HG02588 (cell line): ENCODE results near the gene CHRM5.
"Not testable (repeated sequence)": the region's sequence is repeated elsewhere in the genome, so short reads cannot be mapped to it uniquely, and the experiment has no call there.

Source experiments
- ATAC-seq: cut with Tn5 transposase; IDR thresholded peaks from one replicate; pipeline ENCODE4 v1.9.1; 2021; ENCODE audit warnings: mild to moderate bottlenecking, moderate library complexity; ENCODE audit not compliant: unreplicated experiment

The CHRM5 gene

DNA sequence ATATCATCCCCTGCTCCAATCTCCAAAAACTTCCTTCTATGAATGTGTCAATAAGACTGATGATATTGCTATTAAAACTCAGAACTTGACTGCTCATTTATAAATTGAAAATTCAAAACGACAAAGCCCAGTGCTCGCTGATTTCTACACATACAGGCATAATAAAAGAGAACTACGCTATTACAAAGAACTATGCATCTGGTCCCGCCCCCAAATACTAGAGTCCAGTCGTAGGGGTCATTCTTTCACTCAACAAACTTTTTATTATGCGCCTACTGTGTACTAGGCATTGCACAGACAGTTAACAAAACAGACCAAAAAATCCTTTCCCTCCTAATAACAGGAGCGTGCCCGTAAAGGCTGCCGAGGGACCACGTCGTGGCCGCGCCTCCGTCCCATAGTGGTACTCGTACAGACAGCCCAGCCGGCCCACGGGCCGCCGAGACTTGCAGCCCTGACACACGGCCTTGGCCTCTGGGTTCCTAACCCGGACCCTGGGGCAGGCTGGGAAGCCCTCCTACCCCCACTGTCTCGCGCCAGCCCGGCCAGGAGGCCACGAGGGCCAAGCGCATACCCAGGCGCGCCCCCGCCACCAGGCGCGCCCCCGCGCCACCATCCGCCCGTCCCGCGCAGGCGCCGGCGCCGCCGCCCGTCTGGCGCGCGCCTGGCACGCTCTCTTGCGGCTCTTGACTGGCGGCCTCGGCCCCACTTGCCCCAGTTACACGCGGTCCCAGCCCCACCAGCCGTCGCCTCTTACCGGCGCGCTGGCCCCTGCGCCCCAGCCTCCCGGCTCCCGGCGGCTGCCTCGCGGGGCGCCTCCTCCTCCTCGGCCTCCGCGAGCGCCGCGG, 70.0 kb downstream of the CHRM5 start:
- ATAC-seq = peak; percentile 73

DNA sequence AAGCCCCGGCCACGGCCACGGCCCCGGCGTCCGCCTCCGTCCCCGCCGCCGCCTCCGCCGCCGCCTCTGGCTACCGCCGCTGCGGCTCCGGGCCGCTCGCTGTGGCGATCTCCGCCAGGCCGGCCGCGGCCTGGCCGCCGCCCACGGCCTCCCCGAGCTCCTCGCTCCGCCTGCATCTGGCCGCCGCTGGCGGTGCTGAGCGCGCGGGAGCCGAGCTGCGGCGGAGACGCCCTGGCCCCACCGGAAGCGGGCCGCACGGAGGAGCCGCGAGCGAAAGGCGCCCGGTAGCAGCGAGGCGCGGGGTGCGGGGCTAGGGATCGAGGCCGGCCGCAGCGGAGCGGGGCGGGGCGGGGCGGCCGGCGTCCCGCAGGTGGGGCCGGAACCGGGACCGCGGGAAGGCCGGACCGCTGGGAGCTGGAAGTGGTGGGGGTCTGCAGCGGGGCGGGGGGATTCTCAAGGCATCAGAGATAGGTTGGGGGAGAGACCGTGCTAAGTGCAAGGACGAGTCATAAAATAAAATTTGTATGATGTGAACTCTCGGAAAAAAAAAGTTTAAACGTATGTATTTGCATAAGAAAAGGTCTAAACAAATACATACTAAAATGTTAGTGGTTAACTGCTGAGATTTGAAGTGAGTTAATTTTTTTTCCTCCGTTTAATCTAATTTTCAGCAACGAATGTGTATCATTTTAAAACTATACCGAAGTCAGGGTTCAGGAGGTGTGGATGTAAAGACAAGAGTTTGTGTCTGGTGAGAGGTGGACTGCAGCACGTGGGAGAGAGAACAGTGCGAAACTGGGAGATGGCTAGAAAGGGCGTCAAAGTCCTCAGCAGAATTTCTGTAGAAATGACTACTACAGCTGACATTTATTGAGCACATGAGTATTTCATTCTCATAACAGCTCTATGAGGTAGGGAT, 70.8 kb downstream of the CHRM5 start, which contains the start of gene AVEN:
Gene AVEN (minus strand): TSS at position 334 of the 919 bp plus-strand sequence. CDS start 158 bp downstream, at position 176.
- ATAC-seq = peak; percentile 42

- no peak for ATAC-seq
These were observed 71.5 kb downstream of the CHRM5 start for GRCh38 chr15:34039790-34040113.

DNA sequence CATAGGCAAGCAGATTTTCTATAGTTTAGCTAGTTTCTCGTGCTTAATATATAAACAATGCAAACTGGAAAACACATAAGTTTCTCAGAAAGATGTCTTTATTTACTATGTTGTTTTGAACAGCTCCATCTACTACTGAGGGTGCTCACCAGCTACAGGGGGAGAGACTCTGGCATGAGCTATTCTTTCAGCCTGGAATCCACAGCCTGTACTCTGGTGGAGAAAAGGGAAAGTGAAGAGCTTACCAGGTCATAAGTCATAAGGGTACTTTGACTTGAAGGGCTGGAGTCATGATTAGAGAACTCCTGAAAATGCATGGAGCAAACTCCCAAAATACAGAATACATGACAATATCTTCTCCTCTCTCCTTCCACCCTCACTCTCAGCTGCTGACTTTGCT, 75.1 kb downstream of the CHRM5 start:
- ATAC-seq = no peak

DNA sequence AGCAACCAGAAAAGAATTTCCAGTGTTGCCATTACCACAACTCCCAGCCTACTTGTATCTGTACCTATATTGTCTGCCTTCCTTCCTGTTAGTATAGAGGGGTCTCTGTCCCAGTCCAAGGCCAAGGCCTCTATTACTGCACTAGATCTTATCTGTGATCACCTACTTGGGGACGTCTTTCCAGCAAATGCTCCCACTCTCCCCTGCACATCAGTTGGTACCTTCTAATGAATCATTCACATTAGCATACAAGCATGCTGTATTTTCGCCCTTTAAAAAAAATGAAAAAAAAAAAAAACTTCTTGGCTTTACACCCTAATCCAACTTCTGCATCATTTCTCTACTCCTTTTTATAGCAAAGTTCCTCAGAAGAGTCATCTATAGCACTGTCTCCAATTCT, 75.5 kb downstream of the CHRM5 start:
- no peak for ATAC-seq

GRCh38 chr15:34046471-34047145, 78.3 kb downstream of the CHRM5 start:
- no peak for ATAC-seq

DNA sequence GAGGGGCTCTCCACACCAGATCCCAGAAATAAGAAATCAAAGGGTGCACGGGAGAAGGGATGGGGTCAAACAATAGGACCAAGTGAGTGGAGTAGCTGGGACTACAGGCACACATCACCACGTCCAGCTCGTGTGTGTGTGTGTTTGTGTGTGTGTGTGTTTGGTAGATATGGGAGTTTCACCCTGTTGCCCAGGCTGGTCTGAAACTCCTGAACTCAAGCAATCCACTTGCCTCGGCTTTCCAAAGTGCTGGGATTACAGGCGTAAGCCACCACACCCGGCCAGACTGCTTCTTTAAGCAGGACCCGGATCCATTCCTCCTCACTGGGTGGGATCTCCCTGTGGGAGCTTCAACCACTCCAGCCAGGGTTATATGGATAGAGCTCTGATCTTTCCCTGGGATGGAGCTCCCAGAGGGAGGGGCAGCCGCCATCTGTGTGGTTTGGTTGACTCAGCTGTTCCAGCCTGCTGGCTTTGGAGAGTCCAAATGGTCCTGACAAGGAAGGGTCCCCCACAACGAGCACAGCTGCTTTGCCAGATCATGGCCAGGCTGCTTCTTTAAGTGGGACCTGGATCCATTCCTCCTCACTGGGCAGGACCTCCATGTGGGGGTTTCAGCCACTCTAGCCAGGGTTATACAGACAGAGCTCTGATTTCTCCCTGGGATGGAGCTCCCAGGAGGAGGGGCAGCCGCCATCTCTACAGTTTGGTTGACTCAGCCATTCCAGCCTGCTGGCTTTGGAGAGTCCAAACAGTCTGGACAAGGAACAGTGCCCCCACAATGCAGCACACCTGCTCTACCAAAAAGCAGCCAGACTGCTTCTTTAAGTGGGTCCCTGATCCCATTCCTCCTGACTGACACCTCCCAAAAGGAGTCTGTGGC, 79.8 kb downstream of the CHRM5 start:
- no peak for ATAC-seq

DNA sequence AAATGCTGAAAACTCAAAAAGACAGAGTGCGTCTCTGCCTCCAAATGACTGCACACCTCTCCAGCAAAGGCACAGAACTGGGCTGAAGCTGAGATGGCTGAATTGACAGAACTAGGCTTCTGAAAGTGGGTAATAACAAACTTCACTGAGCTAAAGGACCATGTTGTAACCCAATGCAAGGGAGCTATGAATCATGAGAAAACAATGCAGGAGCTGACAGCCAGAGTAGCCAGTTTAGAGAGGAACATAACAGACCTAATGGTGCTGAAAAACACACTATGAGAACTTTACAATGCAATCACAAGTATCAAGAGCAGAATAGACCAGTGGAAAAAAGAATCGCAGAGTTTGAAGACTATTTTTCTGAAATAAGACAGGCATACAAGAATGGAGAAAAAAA, 80.8 kb downstream of the CHRM5 start:
- ATAC-seq = no peak

GRCh38 chr15:34050385-34050784, 82.1 kb downstream of the CHRM5 start:
- ATAC-seq = not testable (repeated sequence)

DNA sequence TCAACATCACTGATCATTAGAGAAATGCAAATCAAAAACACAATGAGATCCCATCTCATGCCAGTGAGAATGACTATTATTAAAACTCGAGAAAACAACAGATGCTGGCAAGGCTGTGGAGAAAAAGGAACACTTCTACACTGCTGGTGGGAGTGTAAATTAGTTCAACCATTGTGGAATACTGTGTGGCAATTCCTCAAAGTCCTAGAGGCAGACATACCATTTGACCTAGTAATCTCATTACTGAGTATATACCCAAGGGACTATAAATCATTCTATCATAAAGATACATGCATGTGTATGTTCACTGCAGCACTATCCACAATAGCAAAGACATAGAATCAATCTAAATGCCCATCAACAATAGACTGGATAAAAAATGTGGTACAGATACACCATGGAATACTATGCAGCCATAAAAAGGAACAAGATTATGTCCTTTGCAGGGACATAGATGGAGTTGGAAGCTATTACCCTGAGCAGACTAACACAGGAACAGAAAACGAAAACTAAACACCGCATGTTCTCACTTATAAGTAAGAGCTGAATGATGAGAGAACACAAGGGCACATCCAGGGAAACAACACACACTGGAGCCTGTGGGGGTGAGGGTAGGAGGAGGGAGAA, 85.9 kb downstream of the CHRM5 start:
- no peak for ATAC-seq

- ATAC-seq = no peak
These were observed 87.7 kb downstream of the CHRM5 start for GRCh38 chr15:34055868-34056595.

DNA sequence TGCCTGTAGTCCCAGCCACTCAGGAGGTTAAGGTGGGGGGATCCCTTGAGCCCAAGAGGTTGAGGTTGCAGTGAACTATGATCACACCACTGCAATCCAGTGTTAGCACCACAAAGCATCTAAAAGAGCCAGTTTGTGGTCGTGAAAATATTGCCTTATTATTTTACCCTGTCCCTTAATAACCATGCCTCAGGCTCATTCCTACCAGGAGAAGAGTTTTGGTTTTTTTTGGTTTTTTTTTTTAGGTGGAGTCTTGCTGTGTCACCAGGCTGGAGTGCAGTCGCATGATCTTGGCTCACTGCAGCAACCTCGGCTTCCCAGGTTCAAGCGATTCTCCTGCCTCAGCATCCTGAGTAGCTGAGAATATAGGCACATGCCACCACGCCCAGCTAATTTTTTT, 88.6 kb downstream of the CHRM5 start:
- ATAC-seq = no peak

GRCh38 chr15:34059476-34059875, 91.2 kb downstream of the CHRM5 start:
- ATAC-seq = no peak

DNA sequence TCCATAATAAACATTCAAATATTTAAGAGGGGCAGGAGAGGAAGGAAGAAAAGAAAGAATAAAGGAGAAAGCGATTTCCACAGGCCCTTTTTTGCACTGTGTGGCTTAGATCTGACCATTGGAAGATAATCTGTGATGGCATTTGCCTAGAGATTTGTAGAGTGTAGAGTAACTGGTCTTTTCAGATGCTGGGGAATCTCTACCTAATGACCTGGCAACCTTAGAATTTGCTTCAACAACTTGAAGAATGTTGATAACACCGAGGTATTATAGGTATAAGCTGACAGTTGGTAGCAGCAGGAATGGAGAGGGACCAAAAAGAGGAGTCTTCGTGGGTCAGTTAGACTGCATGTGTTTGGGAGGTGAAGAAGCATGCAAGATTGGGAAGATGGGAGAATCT, 91.6 kb downstream of the CHRM5 start:
- ATAC-seq = no peak

- no peak for ATAC-seq
These were observed 96.1 kb downstream of the CHRM5 start for GRCh38 chr15:34064438-34064837.

DNA sequence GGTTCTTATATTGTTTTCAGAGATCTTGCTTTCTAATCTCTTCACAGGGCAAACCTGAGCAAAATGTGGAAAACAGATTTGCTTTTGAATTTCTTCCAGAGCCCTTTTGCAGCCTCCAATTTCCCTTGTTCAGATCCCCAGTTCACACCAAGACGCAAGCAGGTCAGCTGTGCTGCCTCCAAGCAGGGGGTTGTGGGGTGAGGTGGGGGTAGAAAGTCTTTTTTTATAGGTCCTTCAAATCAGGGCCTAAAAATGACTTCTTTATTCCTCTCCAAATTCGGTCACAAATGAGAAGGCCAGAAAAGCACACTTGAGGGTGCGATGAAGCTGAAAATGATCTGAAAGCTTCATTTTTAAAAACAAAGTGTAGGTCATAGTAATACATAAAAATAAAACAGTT, 97.0 kb downstream of the CHRM5 start:
- ATAC-seq = no peak

GRCh38 chr15:34065941-34066340, 97.6 kb downstream of the CHRM5 start:
- no peak for ATAC-seq

DNA sequence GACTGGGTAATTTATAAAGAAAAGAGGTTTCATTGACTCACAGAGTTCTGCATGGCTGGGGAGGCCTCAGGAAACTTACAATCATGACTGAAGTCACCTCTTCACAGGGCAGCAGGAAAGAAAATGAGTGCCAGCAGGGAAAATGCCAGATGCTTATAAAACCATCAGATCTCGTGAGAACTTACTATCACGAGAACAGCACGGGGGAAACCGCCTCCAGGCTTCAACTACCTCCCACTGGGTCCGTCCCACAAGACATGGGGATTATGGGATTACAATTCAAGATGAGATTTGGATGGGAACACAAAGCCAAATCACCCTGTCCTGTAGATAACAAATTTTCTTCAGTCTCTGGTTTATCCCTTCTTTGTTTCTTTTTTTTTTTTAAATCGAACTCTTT, 101.7 kb downstream of the CHRM5 start:
- ATAC-seq = no peak

GRCh38 chr15:34076785-34077184, 108.5 kb downstream of the CHRM5 start:
- no peak for ATAC-seq
